GM12891 (cell line): ENCODE results near the gene NAPB.

Experiments used
- POLR2A ChIP-seq: IDR thresholded peaks from 2 replicates; pipeline ENCODE4 v1.6.1; 2011; ENCODE audit warnings: low read depth, low read length, control low read depth
- POLR2AphosphoS5 ChIP-seq: IDR thresholded peaks from 2 replicates; pipeline ENCODE4 v1.6.1; 2011; ENCODE audit warnings: low read depth, low read length, control low read depth
- SPI1 ChIP-seq: IDR thresholded peaks from 2 replicates; pipeline ENCODE4 v1.6.1; 2011; ENCODE audit warnings: low read depth, low read length, control low read depth
- TAF1 ChIP-seq: IDR thresholded peaks from 2 replicates; pipeline ENCODE4 v1.6.1; 2011; ENCODE audit warnings: low read depth, low read length, control low read depth

DNA sequence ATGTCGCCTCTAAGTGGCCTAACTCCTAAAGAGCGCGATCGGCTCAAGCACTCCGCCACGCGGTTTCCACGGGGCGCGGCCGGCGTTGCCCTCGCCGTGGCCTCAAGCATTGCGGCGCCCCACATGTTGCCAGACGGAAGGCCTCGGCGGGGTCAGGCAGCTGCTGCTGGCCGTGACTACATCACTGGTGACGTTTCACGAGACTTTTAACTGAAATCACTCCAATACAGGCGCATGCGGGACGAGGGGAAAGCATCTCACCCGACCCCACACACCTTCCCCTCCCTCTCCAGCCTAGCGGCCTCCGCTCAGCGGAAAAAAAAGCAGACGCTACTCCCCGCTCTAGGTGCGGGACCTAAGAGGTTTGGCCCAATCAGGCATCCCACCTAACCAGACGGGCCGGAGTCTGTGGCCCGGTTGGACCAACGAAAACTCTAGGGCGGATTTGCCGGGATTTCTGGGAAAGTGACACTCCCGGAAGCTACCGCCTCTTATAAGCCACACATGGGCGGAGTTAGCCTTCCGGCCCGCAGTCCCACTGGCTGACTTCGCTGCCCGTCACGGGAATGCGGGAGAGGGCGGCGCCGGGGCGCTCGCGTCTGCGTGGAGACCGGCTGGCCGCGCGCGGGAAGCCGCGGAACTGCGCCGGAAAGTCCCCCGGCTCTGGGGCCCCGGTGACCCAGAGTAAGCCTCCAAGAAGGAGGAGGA is 70.9 kb downstream of the NAPB start, which contains the start of gene NXT1:
- TF ChIP-seq POLR2AphosphoS5, result no peak
- TF ChIP-seq POLR2A, result peak; percentile 76
- TF ChIP-seq TAF1, result 0 out of 2 replicates have a peak, but pooled peaks have one; percentile 7
- TF ChIP-seq SPI1, result no peak
